GF-D8 (cell line): ENCODE data around the gene H1-8.
A peak's percentile ranks its signal among the peaks of the same experiment; 100 is the strongest.

Experiments
- DNase-seq: peaks from one replicate; lab custom pipeline; 2025; lab: John Stamatoyannopoulos, UW

The H1-8 gene

GRCh38 chr3:129593595-129594339 lies 50.8 kb downstream of the H1-8 start:
- peak; percentile 89 for DNase-seq

- DNase-seq, result no peak
These were observed 51.4 kb downstream of the H1-8 start for GRCh38 chr3:129594409-129594808.

GRCh38 chr3:129594907-129595390 lies 52.0 kb downstream of the H1-8 start:
- DNase-seq, result no peak

GRCh38 chr3:129595544-129596193 lies 52.7 kb downstream of the H1-8 start:
- no peak for DNase-seq

GRCh38 chr3:129596194-129597086 lies 53.5 kb downstream of the H1-8 start:
- DNase-seq, result peak; percentile 63

- DNase-seq, result no peak
These were observed 54.4 kb downstream of the H1-8 start for GRCh38 chr3:129597087-129597999.

GRCh38 chr3:129598000-129598381 lies 55.0 kb downstream of the H1-8 start:
- DNase-seq, result no peak

- DNase-seq, result no peak
These were observed 55.5 kb downstream of the H1-8 start for GRCh38 chr3:129598484-129598883.

- DNase-seq, result no peak
These were observed 56.1 kb downstream of the H1-8 start for GRCh38 chr3:129599073-129599472.

- peak; percentile 60 for DNase-seq
These were observed 56.6 kb downstream of the H1-8 start for GRCh38 chr3:129599607-129600006.

GRCh38 chr3:129600348-129600747 lies 57.4 kb downstream of the H1-8 start:
- DNase-seq, result no peak
